ENCODE measurements around the gene RAB11FIP3. TPM values are rescaled to one million over a fixed set of nuclear protein-coding genes. Genes with fewer than 3 reads are reported as not detected.
A peak's percentile ranks its signal among the peaks of the same experiment; 100 is the strongest.

The RAB11FIP3 gene
- total RNA-seq, 1 donor from 2014 or later, result 27.4 TPM

DNA sequence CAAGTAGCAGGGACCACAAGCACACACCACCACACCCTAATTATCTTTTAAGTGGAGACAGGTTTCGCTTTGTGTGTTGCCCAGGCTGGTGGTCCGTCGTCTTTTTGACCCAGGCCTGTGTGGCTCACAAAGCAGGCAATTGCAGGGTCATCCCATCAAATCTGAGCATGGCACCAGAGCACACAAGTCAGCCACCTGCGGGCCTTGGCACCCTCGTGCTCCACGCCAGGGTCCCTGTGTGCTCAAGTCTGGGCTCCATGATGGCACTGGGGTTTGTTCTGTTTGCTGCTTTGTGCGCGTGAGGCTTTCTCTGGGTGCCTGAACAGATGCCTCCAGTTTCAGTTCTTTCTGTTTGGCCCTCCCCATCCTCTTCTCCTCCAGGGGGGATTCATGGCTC, 99.7 kb downstream of the RAB11FIP3 start:
- Histone ChIP-seq H3K9me3 (replicated peaks) (no peaks in the 10 kb centered on the region), H3K4me3 (no peak overlapping the region), H3K27me3 (ENCODE audit: low read depth) (no peaks in the 10 kb centered on the region), H3K4me1 (peaks cover 53% of the 10 kb centered on the region), H3K36me3 (peaks cover 10% of the 10 kb centered on the region), H3K27ac (replicated peaks) (peak overlapping the region; percentile 95)
- TF ChIP-seq CTCF (IDR thresholded peaks at IDR 0.05; ENCODE audit: borderline replicate concordance), result no peak
- DNase-seq, result no peak
- intact Hi-C loops (cut with micrococcal nuclease), result no loop called here

- Histone ChIP-seq H3K27me3 (ENCODE audit: low read depth) (no peaks in the 10 kb centered on the region), H3K27ac (replicated peaks) (peak overlapping the region; percentile 95), H3K36me3 (peaks cover 5% of the 10 kb centered on the region), H3K4me1 (peaks cover 59% of the 10 kb centered on the region), H3K4me3 (peak overlapping the region; percentile 86), H3K9me3 (replicated peaks) (no peaks in the 10 kb centered on the region)
- intact Hi-C loops (cut with micrococcal nuclease), result no loop called here
- no peak for TF ChIP-seq CTCF (IDR thresholded peaks at IDR 0.05; ENCODE audit: borderline replicate concordance)
- no peak for DNase-seq
These were observed 100.2 kb downstream of the RAB11FIP3 start for GRCh38 chr16:525520-526180.

DNA sequence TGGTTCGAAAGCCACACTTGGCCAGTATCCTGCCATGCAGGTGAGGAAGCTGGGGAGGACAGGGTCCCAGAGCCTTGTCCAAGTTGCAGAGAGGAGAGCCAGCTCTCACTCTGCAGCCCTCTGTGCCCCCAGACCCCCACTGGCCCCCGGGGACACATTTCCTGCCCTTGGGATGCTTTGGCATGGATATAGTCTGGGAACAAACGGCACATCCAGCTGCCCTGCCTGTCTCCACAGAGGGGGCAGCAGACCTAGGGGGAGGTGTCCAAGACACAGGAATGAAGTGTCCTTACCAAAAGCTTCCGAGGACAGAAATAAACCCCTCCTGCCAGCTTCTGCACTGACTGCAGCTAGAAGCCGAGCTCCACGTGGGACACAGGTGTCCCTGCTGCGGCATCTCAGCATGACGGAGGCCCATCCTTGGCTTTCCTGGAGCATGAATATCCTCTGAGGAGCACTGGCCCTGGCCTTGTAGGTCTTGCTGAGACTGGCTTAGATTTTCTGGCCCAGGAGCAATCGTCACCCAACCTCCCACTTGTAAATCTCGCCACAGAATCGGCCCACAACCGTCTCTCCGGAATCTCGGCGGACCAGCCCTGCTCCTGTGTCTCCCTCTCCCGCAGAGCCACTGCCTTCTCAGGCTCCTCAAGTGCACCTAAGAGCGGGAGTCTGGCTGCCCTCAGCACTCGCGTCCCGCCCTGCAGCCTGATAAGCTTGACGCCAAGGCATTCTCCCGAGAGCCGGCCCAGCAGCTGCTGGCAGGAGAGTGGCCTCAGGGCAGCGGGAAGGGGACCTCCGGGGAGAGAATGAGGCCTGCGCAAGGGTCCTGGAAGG, 100.9 kb downstream of the RAB11FIP3 start:
- H3K9me3 ChIP-seq (replicated peaks), result no peaks in the 10 kb centered on the region
- peak; percentile 56 for DNase-seq
- no peaks in the 10 kb centered on the region for H3K36me3 ChIP-seq
- H3K4me3 ChIP-seq, result peak overlapping the region; percentile 86
- H3K27me3 ChIP-seq (ENCODE audit: low read depth), result no peaks in the 10 kb centered on the region
- intact Hi-C loops (cut with micrococcal nuclease), result no loop called here
- peaks cover 63% of the 10 kb centered on the region for H3K4me1 ChIP-seq
- peak overlapping the region; percentile 95 for H3K27ac ChIP-seq (replicated peaks)
- TF ChIP-seq CTCF (IDR thresholded peaks at IDR 0.05; ENCODE audit: borderline replicate concordance), result no peak

- peak; percentile 43 for TF ChIP-seq CTCF (IDR thresholded peaks at IDR 0.05; ENCODE audit: borderline replicate concordance)
- no peaks in the 10 kb centered on the region for H3K9me3 ChIP-seq (replicated peaks)
- H3K36me3 ChIP-seq, result no peaks in the 10 kb centered on the region
- peak within 1 kb of the TSS; percentile 95 for H3K27ac ChIP-seq (replicated peaks)
- no peaks in the 10 kb centered on the region for H3K27me3 ChIP-seq (ENCODE audit: low read depth)
- DNase-seq, result peak; percentile 87
- H3K4me1 ChIP-seq, result peaks cover 71% of the 10 kb centered on the region
- intact Hi-C loops (cut with micrococcal nuclease), result no loop called here
- H3K4me3 ChIP-seq, result peak within 1 kb of the TSS; percentile 86
These were observed 101.8 kb downstream of the RAB11FIP3 start, which contains the start of gene CAPN15 for GRCh38 chr16:527015-527903. TSS of gene CAPN15 (plus strand) at chr16:527712. CDS start at chr16:546839, 19,127 bp downstream.
